Tibial nerve (tissue), 4 donors: Measurements from ENCODE around the gene HTR5A. TPM values are rescaled to one million over a fixed set of nuclear protein-coding genes. Genes with fewer than 3 reads are reported as not detected.
A peak's percentile ranks its signal among the peaks of the same experiment; 100 is the strongest.
"Not testable (repeated sequence)": the region's sequence is repeated elsewhere in the genome, so short reads cannot be mapped to it uniquely, and the experiment has no call there.

ENCODE experiments used
- DNase-seq, 2 donors: peaks; one replicate each; pipeline ENCODE4 v3.0.0-alpha.2; 2019; ENCODE audit warnings: low spot score in 2 of 2
- H3K27ac ChIP-seq, 4 donors: fragments of 200-600 bp; sonication (generic) in 3 of 4; one replicate each; pipeline ENCODE4 v1.5.1; 2017 to 2019; ENCODE audit warnings: mild to moderate bottlenecking in 1 of 4
- H3K27me3 ChIP-seq, 2 donors: fragments of 200-600 bp; sonication (generic) in 1 of 2; one replicate each; pipeline versions ENCODE4 v1.5.1 to v1.6.0; 2017 to 2019
- H3K36me3 ChIP-seq, 3 donors: fragments of 200-600 bp; sonication (generic); one replicate each; pipeline ENCODE4 v1.5.1; 2018 to 2019
- H3K4me1 ChIP-seq, 4 donors: fragments of 200-600 bp; sonication (generic) in 3 of 4; one replicate each; pipeline ENCODE4 v1.5.1; 2017 to 2019
- H3K4me3 ChIP-seq, 4 donors: fragments of 200-600 bp; sonication (generic) in 3 of 4; one replicate each; pipeline ENCODE4 v1.5.1; 2017 to 2019; ENCODE audit warnings: mild to moderate bottlenecking in 1 of 4, moderate library complexity in 1 of 4
- H3K9me3 ChIP-seq, 4 donors: fragments of 200-600 bp; sonication (generic) in 3 of 4; one replicate each; pipeline ENCODE4 v1.5.1; 2017 to 2019
- CTCF ChIP-seq, 5 experiments: fragments of 200-600 bp in 3 of 5; fragments of 450-650 bp in 2 of 5; sonication (generic) in 3 of 5; IDR thresholded peaks; one replicate each; pipeline ENCODE4 v1.5.1; 2016 to 2019; ENCODE audit warnings: antibody characterized with exemption in 5 of 5, mild to moderate bottlenecking in 3 of 5, moderate library complexity in 2 of 5
- EP300 ChIP-seq, 2 donors: sonication (generic); formaldehyde crosslinking; IDR thresholded peaks; one replicate each; pipeline ENCODE4 v1.6.1; 2017; ENCODE audit warnings: antibody characterized with exemption in 2 of 2, mild to moderate bottlenecking in 1 of 2
- POLR2A ChIP-seq, 2 donors: fragments of 450-650 bp; IDR thresholded peaks; one replicate each; pipeline ENCODE4 v1.6.1; 2017; ENCODE audit warnings: antibody characterized with exemption in 2 of 2, mild to moderate bottlenecking in 2 of 2, moderate library complexity in 2 of 2
- WGBS, 2 donors: methylation state at CpG; one replicate each; pipeline ENCODE4 v1.1.5; 2018; 5-methylcytosine and 5-hydroxymethylcytosine counted together
- total RNA-seq, 4 donors: library from RNA; depleted of rRNA; stranded (reverse); fragments of >200 nt; gene quantifications; one replicate each; pipeline ENCODE4 v1.1.0, GENCODE V29; 2016

Gene HTR5A
- not detected for total RNA-seq

GRCh38 chr7:155069992-155070751 lies at the start of gene HTR5A:
HTR5A (plus strand) TSS chr7:155070324; CDS start chr7:155070900, 576 bp downstream.
- 3% methylated on average over 33 to 35 of the region's 48 CpGs for WGBS, 2 donors
- Histone ChIP-seq H3K4me1 (no peaks in the 10 kb centered on the region), H3K27me3 (peaks cover 0 to 26% of the 10 kb centered on the region in 2 donors), H3K4me3 (no peak within 1 kb of the TSS), H3K9me3 (peaks cover 0 to 9% (median 0%) of the 10 kb centered on the region in 4 donors), H3K36me3 (no peaks in the 10 kb centered on the region), H3K27ac (no peak within 1 kb of the TSS)
- TF ChIP-seq EP300 (IDR thresholded peaks at IDR 0.05) (no peak), POLR2A (IDR thresholded peaks at IDR 0.05) (no peak), CTCF (IDR thresholded peaks at IDR 0.05) (no peak)
- DNase-seq: peak; percentile 23 to 59

- H3K36me3 ChIP-seq: no peaks in the 10 kb centered on the region
- no peaks in the 10 kb centered on the region for H3K27me3 ChIP-seq
- H3K4me3 ChIP-seq: no peak overlapping the region
- no peaks in the 10 kb centered on the region for H3K9me3 ChIP-seq
- DNase-seq: no peak
- no peak for TF ChIP-seq EP300 (IDR thresholded peaks at IDR 0.05)
- TF ChIP-seq CTCF (IDR thresholded peaks at IDR 0.05): no peak
- TF ChIP-seq POLR2A (IDR thresholded peaks at IDR 0.05): no peak
- no peak overlapping the region for H3K27ac ChIP-seq
- 60 to 63% methylated on average over 5 of the region's 5 CpGs for WGBS, 2 donors
- no peaks in the 10 kb centered on the region for H3K4me1 ChIP-seq
Measured at GRCh38 chr7:155020996-155021395, 49.1 kb upstream of the HTR5A start.

- TF ChIP-seq CTCF (IDR thresholded peaks at IDR 0.05): no peak
- TF ChIP-seq EP300 (IDR thresholded peaks at IDR 0.05): no peak
- no peak for TF ChIP-seq POLR2A (IDR thresholded peaks at IDR 0.05)
- DNase-seq: no peak
- WGBS, 2 donors: 60 to 72% methylated on average over 7 of the region's 7 CpGs
- Histone ChIP-seq H3K27me3 (no peaks in the 10 kb centered on the region), H3K9me3 (no peaks in the 10 kb centered on the region), H3K27ac (no peak overlapping the region), H3K4me3 (no peak overlapping the region), H3K36me3 (no peaks in the 10 kb centered on the region), H3K4me1 (no peaks in the 10 kb centered on the region)
Measured at GRCh38 chr7:155021699-155022145, 48.4 kb upstream of the HTR5A start.

GRCh38 chr7:155027879-155028278 lies 42.2 kb upstream of the HTR5A start:
- Histone ChIP-seq H3K36me3 (no peaks in the 10 kb centered on the region), H3K9me3 (peaks cover 0 to 5% (median 2%) of the 10 kb centered on the region in 4 donors), H3K27ac (no peak overlapping the region), H3K4me3 (no peak overlapping the region), H3K27me3 (no peaks in the 10 kb centered on the region), H3K4me1 (no peaks in the 10 kb centered on the region)
- no peak for DNase-seq
- WGBS, 2 donors: 90 to 95% methylated on average over 1 of the region's 1 CpG
- TF ChIP-seq EP300 (IDR thresholded peaks at IDR 0.05): no peak
- no peak for TF ChIP-seq CTCF (IDR thresholded peaks at IDR 0.05)
- TF ChIP-seq POLR2A (IDR thresholded peaks at IDR 0.05): no peak

GRCh38 chr7:155032978-155033377 lies 37.1 kb upstream of the HTR5A start:
- no peaks in the 10 kb centered on the region for H3K27me3 ChIP-seq
- peaks cover 0 to 5% (median 3%) of the 10 kb centered on the region in 4 donors for H3K9me3 ChIP-seq
- 74 to 76% methylated on average over 6 of the region's 6 CpGs for WGBS, 2 donors
- no peak overlapping the region for H3K4me3 ChIP-seq
- H3K36me3 ChIP-seq: no peaks in the 10 kb centered on the region
- H3K27ac ChIP-seq: no peak overlapping the region
- H3K4me1 ChIP-seq: no peaks in the 10 kb centered on the region
- TF ChIP-seq EP300 (IDR thresholded peaks at IDR 0.05): no peak
- no peak for TF ChIP-seq POLR2A (IDR thresholded peaks at IDR 0.05)
- no peak for TF ChIP-seq CTCF (IDR thresholded peaks at IDR 0.05)
- no peak for DNase-seq

- not testable (repeated sequence) for H3K27me3 ChIP-seq, DNase-seq, H3K4me1 ChIP-seq, H3K9me3 ChIP-seq, H3K4me3 ChIP-seq, H3K36me3 ChIP-seq, H3K27ac ChIP-seq
- 88 to 89% methylated on average over 15 of the region's 15 CpGs for WGBS, 2 donors
Measured at GRCh38 chr7:155034495-155034894, 35.6 kb upstream of the HTR5A start.
